ENCODE measurements around the gene LIFR. TPM values are rescaled to one million over a fixed set of nuclear protein-coding genes. Genes with fewer than 3 reads are reported as not detected.

The LIFR gene
- total RNA-seq, 2 donors from 2014 or later, result 81.7 to 85.9 TPM

- Histone ChIP-seq H3K9ac (ENCODE audit: extremely low read depth, low read length, poor library complexity, severe bottlenecking) (no peak overlapping the region), H3K4me3 (ENCODE audit: low read length) (no peak overlapping the region), H3K4me1 (ENCODE audit: control insufficient read depth, insufficient read depth, low read length) (no peaks in the 10 kb centered on the region), H3K36me3 (ENCODE audit: control insufficient read depth, insufficient read depth, low read length) (no peaks in the 10 kb centered on the region), H3K27ac (ENCODE audit: low read depth, low read length) (no peak overlapping the region), H3K27me3 (ENCODE audit: control insufficient read depth, insufficient read depth, low read length, poor library complexity, severe bottlenecking) (peaks cover 22% of the 10 kb centered on the region), H3K9me3 (ENCODE audit: control insufficient read depth, low read length) (no peaks in the 10 kb centered on the region)
- Mint-ChIP-seq H3K27ac (no peak overlapping the region), H3K27me3 (ENCODE audit: insufficient read depth) (peaks cover 39% of the 10 kb centered on the region), H3K36me3 (ENCODE audit: low read depth) (no peaks in the 10 kb centered on the region), H3K9me3 (no peaks in the 10 kb centered on the region), H3K4me1 (peaks cover 6% of the 10 kb centered on the region), H3K4me3 (no peak overlapping the region)
- TF ChIP-seq CTCF (conservative IDR thresholded peaks at IDR 0.05), result no peak
- 93 to 94% methylated on average over 3 to 7 of the region's 7 CpGs for WGBS, 2 experiments (ENCODE audit: insufficient coverage in 1 of 2, insufficient read length in 1 of 2)
- no peak for DNase-seq
Measured at GRCh38 chr5:38443390-38443789, 113.1 kb downstream of the LIFR start.

- H3K4me3 Mint-ChIP-seq, result no peak overlapping the region
Measured at GRCh38 chr5:38442247-38442573, 114.2 kb downstream of the LIFR start.

GRCh38 chr5:38441453-38442246 lies 114.8 kb downstream of the LIFR start:
- no peak overlapping the region for H3K27ac Mint-ChIP-seq
- Histone ChIP-seq H3K4me1 (ENCODE audit: control insufficient read depth, insufficient read depth, low read length) (no peaks in the 10 kb centered on the region), H3K9me3 (ENCODE audit: control insufficient read depth, low read length) (no peaks in the 10 kb centered on the region), H3K36me3 (ENCODE audit: control insufficient read depth, insufficient read depth, low read length) (no peaks in the 10 kb centered on the region), H3K4me3 (ENCODE audit: low read length) (no peak overlapping the region), H3K27ac (ENCODE audit: low read depth, low read length) (no peak overlapping the region), H3K27me3 (ENCODE audit: control insufficient read depth, insufficient read depth, low read length, poor library complexity, severe bottlenecking) (peaks cover 31% of the 10 kb centered on the region), H3K9ac (ENCODE audit: extremely low read depth, low read length, poor library complexity, severe bottlenecking) (no peak overlapping the region)
- WGBS, 2 experiments (ENCODE audit: insufficient coverage in 1 of 2, insufficient read length in 1 of 2), result 3 to 36% methylated on average over 5 to 9 of the region's 9 CpGs
- H3K9me3 Mint-ChIP-seq, result no peaks in the 10 kb centered on the region
- no peak overlapping the region for H3K4me3 Mint-ChIP-seq
- peak; percentile 95 for DNase-seq
- H3K4me1 Mint-ChIP-seq, result peaks cover 6% of the 10 kb centered on the region
- peaks cover 2% of the 10 kb centered on the region for H3K36me3 Mint-ChIP-seq (ENCODE audit: low read depth)
- peak; percentile 99 for TF ChIP-seq CTCF (conservative IDR thresholded peaks at IDR 0.05)
- peaks cover 55% of the 10 kb centered on the region for H3K27me3 Mint-ChIP-seq (ENCODE audit: insufficient read depth)

More at GRCh38 chr5:38442247-38442573, 114.2 kb downstream of the LIFR start:
- Mint-ChIP-seq H3K27me3 (ENCODE audit: insufficient read depth) (peaks cover 49% of the 10 kb centered on the region), H3K4me1 (peaks cover 6% of the 10 kb centered on the region), H3K36me3 (ENCODE audit: low read depth) (peaks cover 2% of the 10 kb centered on the region), H3K9me3 (no peaks in the 10 kb centered on the region), H3K27ac (no peak overlapping the region)
- H3K9ac ChIP-seq (ENCODE audit: extremely low read depth, low read length, poor library complexity, severe bottlenecking), result no peak overlapping the region
- H3K27me3 ChIP-seq (ENCODE audit: control insufficient read depth, insufficient read depth, low read length, poor library complexity, severe bottlenecking), result peaks cover 25% of the 10 kb centered on the region
- H3K4me1 ChIP-seq (ENCODE audit: control insufficient read depth, insufficient read depth, low read length), result no peaks in the 10 kb centered on the region
- no peak for TF ChIP-seq CTCF (conservative IDR thresholded peaks at IDR 0.05)
- H3K36me3 ChIP-seq (ENCODE audit: control insufficient read depth, insufficient read depth, low read length), result no peaks in the 10 kb centered on the region
- no peak overlapping the region for H3K4me3 ChIP-seq (ENCODE audit: low read length)
- H3K9me3 ChIP-seq (ENCODE audit: control insufficient read depth, low read length), result no peaks in the 10 kb centered on the region
- no peak for DNase-seq
- no peak overlapping the region for H3K27ac ChIP-seq (ENCODE audit: low read depth, low read length)
- 80% methylated on average over 2 of the region's 2 CpGs; no CpG with 5 or more reads in 1 of the 2 experiments for WGBS, 2 experiments (ENCODE audit: insufficient coverage in 1 of 2, insufficient read length in 1 of 2)

All from endodermal cell (in vitro differentiated cells).